ENCODE data around the gene AKR1D1.
"Not testable (repeated sequence)": the region's sequence is repeated elsewhere in the genome, so short reads cannot be mapped to it uniquely, and the experiment has no call there.

The AKR1D1 gene

DNA sequence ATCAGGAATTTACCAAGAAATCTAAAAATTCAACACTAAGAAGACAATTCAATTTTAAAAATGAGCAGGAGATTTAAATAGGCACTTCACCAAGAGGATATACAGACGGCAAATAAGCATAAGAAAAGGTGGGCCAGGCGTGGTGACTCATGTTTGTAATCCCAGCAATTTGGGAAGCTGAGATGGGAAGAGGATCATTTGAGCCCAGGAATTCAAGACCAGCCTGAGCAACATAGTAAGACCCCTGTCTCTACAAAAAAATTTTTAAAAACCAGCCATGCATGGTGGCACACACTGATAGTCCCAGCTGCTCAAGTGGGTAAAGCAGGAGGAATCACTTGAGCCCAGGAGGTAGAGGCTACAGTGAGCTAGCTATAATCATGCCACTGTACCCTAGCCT lies 3.5 kb upstream of the AKR1D1 start:
- DNase-seq (ENCODE audit: low read depth in 1 of 2, low spot score in 1 of 2): no peak

DNA sequence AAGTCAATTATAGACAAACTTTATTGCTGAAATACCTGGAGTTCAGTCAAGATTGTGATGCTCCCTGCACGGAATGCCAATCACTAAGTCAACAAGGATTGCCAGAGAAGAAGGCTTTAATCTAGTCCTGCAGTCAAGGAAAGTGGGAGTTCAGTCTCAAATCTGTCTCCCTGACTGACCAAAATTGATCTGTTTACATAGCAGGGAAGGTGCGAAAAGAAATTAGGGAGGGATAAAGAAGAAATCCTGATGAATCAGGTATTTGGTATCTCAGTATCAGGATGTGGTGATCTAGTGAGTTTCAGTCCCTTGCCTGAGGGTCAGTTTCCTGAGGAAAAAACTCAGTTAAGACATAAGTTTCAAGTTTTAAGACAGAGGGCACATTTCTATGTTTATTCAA lies 2.1 kb upstream of the AKR1D1 start:
- DNase-seq (ENCODE audit: low read depth in 1 of 2, low spot score in 1 of 2): no peak

DNA sequence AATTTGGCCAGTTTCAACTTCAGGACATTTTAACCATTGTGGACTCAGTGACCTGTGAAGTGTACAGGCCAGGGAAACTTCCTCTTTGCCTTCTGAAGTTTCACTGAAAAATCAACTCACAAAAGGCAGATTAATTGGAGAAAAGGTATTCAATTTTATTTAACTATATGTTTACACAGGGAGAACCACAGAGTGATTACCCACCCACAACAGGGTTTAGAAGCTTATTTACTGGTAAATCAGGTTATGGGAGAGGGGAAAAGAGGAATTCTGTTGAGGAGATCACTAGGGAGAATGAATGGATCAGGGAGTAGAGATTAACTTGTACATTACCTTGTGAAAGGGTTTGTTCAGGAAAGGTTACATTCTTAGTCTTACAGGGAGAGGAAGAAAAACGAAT lies 1.7 kb upstream of the AKR1D1 start:
- no peak for DNase-seq (ENCODE audit: low read depth in 1 of 2, low spot score in 1 of 2)

- DNase-seq (ENCODE audit: low read depth in 1 of 2, low spot score in 1 of 2): no peak
Measured at GRCh38 chr7:138075350-138075749, 909 bp upstream of the AKR1D1 start.

DNA sequence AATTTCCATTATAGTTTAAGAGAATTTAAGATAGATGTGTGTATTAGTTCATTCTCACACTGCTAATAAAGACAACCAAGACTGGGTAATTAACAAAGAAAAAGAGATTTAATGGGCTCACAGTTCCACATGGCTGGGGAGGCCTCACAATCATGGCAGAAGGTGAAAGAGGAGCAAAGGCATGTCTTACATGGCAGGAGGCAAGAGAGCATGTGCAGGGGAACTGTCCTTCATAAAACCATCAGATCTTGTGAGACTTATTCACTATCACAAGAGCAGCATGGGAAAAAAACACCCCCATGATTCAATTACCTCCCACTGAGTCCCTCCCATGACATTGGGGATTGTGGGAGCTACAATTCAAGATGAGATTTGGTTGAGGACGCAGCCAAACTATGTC lies 473 bp upstream of the AKR1D1 start:
- DNase-seq (ENCODE audit: low read depth in 1 of 2, low spot score in 1 of 2): not testable (repeated sequence)

DNA sequence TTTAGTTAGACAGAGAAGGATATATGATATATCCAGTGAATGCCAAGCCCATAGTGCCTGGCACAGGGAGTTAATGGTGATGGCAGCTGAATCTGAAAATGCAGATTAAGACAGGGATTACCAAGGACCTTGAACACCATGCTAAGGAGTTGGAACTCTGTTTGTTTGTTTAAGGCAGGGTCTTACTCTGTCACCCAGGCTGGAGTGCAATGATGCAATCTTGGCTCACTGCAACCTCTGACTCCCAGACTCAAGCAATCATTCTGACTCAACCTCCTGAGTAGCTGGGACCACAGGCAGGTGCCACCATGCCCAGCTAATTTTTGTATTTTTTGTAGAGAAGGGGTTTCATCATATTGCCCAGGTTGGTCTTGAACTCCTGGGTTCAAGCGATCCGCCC lies 1.6 kb downstream of the AKR1D1 start:
- DNase-seq (ENCODE audit: low read depth in 1 of 2, low spot score in 1 of 2): no peak

- DNase-seq (ENCODE audit: low read depth in 1 of 2, low spot score in 1 of 2): no peak
Measured at GRCh38 chr7:138079137-138079536, 2.9 kb downstream of the AKR1D1 start.

DNA sequence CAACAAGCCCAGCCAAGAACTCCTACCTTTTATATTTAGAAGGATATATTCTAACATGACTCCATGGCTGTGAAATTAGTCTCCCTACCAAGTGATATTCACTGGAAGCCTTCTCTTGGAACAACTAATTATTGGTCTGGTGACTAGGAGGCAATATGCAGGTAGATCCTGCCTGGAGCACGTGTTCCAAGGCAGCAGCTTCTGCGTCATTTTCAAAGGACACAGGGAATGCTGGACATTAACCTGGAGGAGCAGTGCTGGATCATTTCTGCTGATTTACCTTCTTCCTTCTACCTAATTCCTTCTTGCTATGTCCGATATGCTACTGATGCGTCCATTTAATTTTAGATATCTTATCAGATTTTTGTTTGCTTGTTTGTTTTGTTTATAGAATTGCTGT lies 5.6 kb downstream of the AKR1D1 start:
- DNase-seq (ENCODE audit: low read depth in 1 of 2, low spot score in 1 of 2): no peak

DNA sequence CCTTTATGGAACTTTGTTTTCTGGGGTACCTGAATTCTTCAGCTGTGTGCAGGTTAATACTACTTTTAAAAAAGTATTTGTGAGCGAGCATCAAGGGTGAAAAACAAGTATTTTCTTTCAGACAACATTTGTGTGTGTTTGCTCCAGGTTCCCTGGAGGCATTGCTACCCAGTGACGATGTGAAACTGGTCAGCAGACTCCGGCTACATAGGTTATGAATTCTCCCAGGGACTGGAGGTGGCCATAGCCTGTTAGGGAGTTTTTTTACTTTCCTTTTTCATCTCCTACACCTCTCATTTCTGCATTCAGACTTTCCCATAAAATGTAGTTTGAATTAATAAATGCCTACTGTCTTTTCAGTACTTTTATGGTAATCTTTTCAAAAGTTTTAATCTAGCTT lies 7.6 kb downstream of the AKR1D1 start:
- DNase-seq (ENCODE audit: low read depth in 1 of 2, low spot score in 1 of 2): no peak

DNA sequence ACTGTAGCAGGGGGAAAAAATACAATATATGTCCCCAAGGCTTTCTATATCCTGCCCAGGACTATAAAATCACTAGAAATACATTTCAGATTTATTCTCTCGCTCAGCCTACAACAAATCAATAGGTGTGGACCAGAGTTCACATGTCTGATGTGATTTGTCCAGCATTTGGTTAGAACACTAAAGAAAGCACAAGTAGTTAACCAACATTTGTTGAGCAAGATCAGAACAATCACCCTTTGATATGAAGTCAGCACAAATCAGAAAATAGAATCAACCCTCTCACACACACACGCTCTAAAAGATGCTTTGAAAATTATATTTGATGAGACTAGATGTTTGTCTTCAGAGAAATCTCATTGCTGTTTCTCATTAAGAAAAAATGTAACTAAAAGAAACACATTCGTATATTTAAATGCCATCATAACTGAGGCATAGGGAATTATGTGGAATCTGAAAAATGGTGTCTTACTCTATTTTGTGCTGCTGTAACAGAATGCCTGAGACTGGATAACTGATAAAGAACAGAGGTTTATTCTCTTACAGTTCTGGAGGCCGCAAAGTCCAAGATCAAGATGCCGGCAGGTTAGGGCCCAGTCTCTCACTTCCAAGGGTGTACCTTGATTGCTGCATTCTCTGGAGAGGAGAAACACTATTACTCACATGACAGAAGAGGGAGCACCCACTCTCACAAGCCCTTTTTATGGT lies 10.5 kb downstream of the AKR1D1 start:
- DNase-seq (ENCODE audit: low read depth in 1 of 2, low spot score in 1 of 2): no peak

- no peak for DNase-seq (ENCODE audit: low read depth in 1 of 2, low spot score in 1 of 2)
Measured at GRCh38 chr7:138089080-138089901, 13.0 kb downstream of the AKR1D1 start.

GRCh38 chr7:138091032-138091431 lies 14.8 kb downstream of the AKR1D1 start:
- DNase-seq (ENCODE audit: low read depth in 1 of 2, low spot score in 1 of 2): no peak

GRCh38 chr7:138091840-138092239 lies 15.6 kb downstream of the AKR1D1 start:
- not testable (repeated sequence) for DNase-seq (ENCODE audit: low read depth in 1 of 2, low spot score in 1 of 2)

GRCh38 chr7:138092486-138093028 lies 16.3 kb downstream of the AKR1D1 start:
- DNase-seq (ENCODE audit: low read depth in 1 of 2, low spot score in 1 of 2): no peak

- no peak for DNase-seq (ENCODE audit: low read depth in 1 of 2, low spot score in 1 of 2)
Measured at GRCh38 chr7:138095972-138096935, 20.0 kb downstream of the AKR1D1 start.

DNA sequence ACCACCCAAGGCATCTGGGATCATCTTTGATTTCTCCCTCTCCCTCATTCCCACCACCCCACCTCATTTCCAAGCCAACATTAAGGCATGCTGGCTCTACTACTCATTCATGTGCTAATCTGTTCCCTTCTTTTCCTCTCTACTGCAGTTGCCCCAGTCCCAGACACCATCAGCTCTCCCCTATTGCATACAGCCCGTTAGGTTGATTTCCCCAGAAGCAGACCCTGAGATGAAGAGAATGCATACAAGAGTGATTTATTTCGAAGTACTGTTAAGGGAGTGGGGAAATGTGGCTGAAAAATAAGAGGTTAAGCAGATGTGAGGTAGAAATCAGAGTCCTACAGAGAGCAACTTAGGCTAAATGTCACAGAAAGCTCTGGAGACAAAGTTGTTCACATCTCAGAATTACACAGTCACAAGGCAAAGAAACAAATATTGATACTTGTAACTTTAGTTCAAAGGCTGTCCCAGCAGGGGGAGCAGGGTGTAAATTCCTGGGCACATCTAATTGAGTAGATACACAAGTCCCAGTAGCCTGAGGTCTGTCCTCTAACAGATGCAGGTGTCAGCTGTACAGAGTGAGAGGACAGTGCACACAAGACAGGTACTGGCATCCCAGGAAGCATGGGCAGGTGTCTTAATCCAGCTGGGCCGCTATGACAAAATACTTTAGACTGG lies 20.9 kb downstream of the AKR1D1 start:
- DNase-seq (ENCODE audit: low read depth in 1 of 2, low spot score in 1 of 2): no peak

GRCh38 chr7:138099813-138100212 lies 23.6 kb downstream of the AKR1D1 start:
- no peak for DNase-seq (ENCODE audit: low read depth in 1 of 2, low spot score in 1 of 2)

GRCh38 chr7:138105221-138105620 lies 29.0 kb downstream of the AKR1D1 start:
- DNase-seq (ENCODE audit: low read depth in 1 of 2, low spot score in 1 of 2): no peak

DNA sequence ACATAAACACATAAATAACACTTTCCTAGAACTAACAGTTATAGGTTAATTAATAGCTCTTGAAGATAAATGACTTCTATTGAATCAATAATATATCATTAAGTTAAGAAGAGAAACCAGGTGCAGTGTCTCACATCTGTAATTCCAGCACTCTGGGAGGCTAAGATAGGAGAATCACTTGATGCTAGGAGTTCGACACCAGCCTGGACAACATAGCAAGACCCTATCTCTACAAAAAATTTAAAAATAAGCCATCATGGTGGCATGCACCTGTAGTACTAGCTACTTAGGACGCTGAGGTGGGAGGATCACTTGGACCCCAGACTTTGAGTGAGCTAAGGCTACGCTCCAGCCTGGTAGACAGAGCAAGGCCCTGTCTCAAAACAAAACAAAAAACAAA lies 38.8 kb downstream of the AKR1D1 start:
- no peak for DNase-seq (ENCODE audit: low read depth in 1 of 2, low spot score in 1 of 2)

DNA sequence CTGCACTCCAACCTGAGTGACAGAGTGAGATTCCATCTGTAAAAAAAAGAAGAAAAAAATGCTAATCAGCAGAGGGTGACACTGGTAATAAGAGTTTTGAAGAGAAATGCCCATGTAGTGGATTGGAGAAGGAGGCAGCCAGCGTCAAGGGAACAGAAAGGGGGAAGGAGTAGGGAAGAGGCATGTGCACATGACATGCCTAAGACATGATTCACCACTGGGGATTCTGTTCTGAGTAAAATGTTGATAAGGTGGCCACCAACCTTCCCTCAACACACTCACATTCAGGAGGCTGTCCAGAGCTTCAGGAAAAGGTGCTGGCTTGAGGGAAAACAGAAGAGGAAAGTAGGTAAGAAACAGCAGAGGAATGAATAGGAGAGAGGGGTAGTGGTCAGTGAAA lies 39.9 kb downstream of the AKR1D1 start:
- no peak for DNase-seq (ENCODE audit: low read depth in 1 of 2, low spot score in 1 of 2)

DNA sequence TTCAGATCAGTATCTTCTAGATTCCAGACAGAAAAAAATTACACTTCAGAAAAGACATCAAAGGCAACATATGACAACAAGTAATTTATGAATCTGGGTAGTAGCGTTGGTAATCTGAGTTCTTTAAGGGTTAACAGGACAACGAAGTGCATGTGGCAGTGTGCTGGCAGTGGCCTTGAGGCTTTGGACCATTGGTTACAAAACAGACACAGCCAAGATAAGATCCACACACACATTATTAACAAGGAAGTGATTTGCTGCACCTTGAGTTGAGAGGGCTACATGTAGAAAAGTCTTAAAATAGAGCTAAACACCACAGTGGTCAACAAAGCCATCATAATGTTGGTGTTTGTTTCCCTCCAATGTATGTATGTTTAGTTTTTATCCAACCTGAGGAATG lies 40.6 kb downstream of the AKR1D1 start:
- DNase-seq (ENCODE audit: low read depth in 1 of 2, low spot score in 1 of 2): no peak

All from activated CD4-positive, alpha-beta T cell treated with anti-CD3 and anti-CD28 coated beads, Interleukin-2, amount 50 U/mL, for 24 hours (primary cell).